AG04450 (cell line): ENCODE data around the gene TRIM39. TPM values are rescaled to one million over a fixed set of nuclear protein-coding genes. Genes with fewer than 3 reads are reported as not detected.

Experiments
- CTCF ChIA-PET: fragments of 300-600, 350-600 bp; formaldehyde crosslinking; extraction: SDS; loops from one replicate; lab custom pipeline; 2022; ENCODE audit warnings: antibody characterized with exemption, inconsistent platforms; lab: Charles Lee
- POLR2A ChIA-PET: fragments of 350-600 bp; formaldehyde crosslinking; extraction: SDS; loops from one replicate; lab custom pipeline; 2021; ENCODE audit warnings: antibody characterized with exemption, inconsistent platforms; lab: Yijun Ruan, JAX
- DNase-seq: peaks from one replicate; pipeline ENCODE4 v3.0.0-alpha.2; 2011; ENCODE audit warnings: low read depth, low spot score
- H3K27ac ChIP-seq: one replicate; pipeline ENCODE4 v1.5.1; 2012; ENCODE audit warnings: low read depth, low read length, control low read depth
- H3K27me3 ChIP-seq: one replicate; pipeline ENCODE4 v1.6.0; 2012; ENCODE audit warnings: low read length; ENCODE audit not compliant: control insufficient read depth, insufficient read depth
- H3K4me3 ChIP-seq: 2 replicates; pipeline ENCODE4 v1.5.1; 2011; ENCODE audit warnings: mild to moderate bottlenecking, low read depth, low read length, control low read depth
- H3K9me3 ChIP-seq: 2 replicates; pipeline ENCODE4 v1.5.1; 2012; ENCODE audit warnings: low read length; ENCODE audit not compliant: control insufficient read depth, insufficient read depth
- polyA plus RNA-seq: library from polyadenylated mRNA; depleted of rRNA; stranded (reverse); fragments of >200 nt; gene quantifications from 2 replicates; pipeline ENCODE4 v1.2.3, GENCODE V29; 2011
- TF ChIP-seq, protein P1 (sequence below): IDR thresholded peaks from 2 replicates; pipeline ENCODE4 v1.5.1; 2011; ENCODE audit warnings: low read depth, low read length, control low read depth, inconsistent platforms

The TRIM39 gene
- polyA plus RNA-seq, 1 experiment: 6.7 TPM

DNA sequence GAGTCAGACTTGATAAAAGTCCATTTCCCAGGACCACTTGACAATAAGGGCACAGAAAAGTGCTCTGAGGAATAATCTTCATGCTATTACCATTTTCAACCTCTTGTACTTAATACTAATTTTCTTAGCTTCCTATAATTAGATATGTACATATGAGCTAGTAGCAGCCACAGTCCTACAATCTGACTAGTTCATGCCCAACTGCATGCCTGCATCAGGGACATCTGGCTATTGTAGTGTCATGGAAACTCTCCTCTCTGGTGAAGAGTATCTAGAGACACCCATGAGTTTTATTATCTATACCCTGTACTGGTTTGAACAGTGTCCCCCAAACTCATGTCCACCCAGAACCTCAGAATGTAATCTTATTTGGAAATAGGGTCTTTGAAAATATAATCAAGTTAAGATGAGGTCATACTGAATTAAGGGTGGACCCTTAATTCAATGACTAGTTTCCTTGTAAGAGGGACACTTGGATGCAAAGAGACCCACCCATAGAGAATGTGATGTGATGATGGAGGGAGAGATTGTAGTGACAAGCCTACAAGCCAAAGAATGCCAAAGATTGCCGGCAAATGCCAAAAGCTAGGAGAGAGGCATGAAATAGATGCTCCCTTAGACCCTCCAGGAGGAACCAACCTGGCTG, 13.9 kb upstream of the TRIM39 start:
- ChIA-PET CTCF (interaction anchor here (1.0 kb wide), 1 partner anchor 94 kb away, joined by 3 read pairs; no protein-coding TSS in a partner anchor), POLR2A (no interaction called here)
- TF ChIP-seq, protein P1, sequence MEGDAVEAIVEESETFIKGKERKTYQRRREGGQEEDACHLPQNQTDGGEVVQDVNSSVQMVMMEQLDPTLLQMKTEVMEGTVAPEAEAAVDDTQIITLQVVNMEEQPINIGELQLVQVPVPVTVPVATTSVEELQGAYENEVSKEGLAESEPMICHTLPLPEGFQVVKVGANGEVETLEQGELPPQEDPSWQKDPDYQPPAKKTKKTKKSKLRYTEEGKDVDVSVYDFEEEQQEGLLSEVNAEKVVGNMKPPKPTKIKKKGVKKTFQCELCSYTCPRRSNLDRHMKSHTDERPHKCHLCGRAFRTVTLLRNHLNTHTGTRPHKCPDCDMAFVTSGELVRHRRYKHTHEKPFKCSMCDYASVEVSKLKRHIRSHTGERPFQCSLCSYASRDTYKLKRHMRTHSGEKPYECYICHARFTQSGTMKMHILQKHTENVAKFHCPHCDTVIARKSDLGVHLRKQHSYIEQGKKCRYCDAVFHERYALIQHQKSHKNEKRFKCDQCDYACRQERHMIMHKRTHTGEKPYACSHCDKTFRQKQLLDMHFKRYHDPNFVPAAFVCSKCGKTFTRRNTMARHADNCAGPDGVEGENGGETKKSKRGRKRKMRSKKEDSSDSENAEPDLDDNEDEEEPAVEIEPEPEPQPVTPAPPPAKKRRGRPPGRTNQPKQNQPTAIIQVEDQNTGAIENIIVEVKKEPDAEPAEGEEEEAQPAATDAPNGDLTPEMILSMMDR: no peak

DNA sequence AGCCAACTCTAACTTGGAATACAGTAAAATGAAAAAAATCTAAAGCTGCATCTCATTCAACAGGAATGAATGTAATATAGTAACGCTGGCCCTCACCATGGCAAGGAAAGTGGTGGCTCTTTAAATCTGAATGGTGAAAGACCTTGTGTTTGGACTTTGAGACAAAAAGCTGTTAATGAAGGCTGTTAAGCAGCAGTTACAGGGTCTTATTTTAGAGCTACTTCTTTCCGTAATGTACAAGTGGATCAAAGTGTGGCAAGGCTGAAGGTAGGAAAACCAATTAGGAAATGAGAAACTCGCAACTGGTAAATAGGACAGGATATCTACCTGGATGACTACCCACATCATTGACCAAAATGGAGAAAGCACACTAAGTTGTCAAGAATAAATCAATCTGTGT, 11.6 kb upstream of the TRIM39 start:
- Histone ChIP-seq H3K4me3 (no peak overlapping the region), H3K27ac (peak overlapping the region; percentile 34), H3K27me3 (no peaks in the 10 kb centered on the region), H3K9me3 (no peaks in the 10 kb centered on the region)
- no peak for DNase-seq
- TF ChIP-seq, protein P1: no peak
- ChIA-PET CTCF (interaction anchor here (1.1 kb wide), 1 partner anchor 96 kb away, joined by 4 read pairs; no protein-coding TSS in a partner anchor), POLR2A (no interaction called here)

More for the DNA sequence above, 13.9 kb upstream of the TRIM39 start:
- H3K27me3 ChIP-seq: no peaks in the 10 kb centered on the region
- no peak for DNase-seq
- H3K9me3 ChIP-seq: no peaks in the 10 kb centered on the region
- no peak overlapping the region for H3K27ac ChIP-seq
- no peak overlapping the region for H3K4me3 ChIP-seq

DNA sequence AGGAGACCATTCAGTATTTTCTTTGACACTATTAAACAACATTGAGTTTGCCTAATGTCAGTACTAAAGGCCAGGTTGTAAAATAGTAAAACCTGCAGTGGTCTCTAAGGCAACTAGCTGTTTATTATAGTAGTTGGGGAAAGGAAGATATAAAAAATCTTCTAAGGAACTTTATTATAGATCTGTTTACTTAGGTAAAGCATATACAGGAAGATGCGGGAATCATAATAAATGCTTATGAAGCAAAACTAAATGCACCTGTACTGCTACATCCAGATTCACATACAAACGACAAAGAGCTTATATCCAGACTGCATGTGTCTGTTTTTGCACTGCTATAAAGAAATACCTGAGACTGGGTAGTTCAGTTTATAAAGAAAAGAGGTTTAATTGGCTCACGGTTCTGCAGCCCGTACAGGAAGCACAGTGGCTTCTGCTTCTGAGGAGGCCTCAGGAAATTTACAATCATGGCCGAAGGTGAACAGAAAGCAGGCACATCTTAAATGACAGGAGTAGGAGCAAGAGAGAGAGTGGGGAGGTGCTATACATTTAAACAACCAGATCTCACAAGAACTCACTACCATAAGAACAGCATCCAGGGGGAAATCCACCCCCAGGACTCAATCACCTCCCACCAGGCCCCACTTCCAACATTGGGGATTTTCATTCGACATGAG, 8.7 kb upstream of the TRIM39 start:
- ChIA-PET CTCF (interaction anchor here (1.9 to 2.1 kb wide), 2 partner anchors 99 to 136 kb away, joined by 5 to 10 read pairs; no protein-coding TSS in a partner anchor), POLR2A (interaction anchor here (0.5 kb wide), 1 partner anchor 611 kb away, joined by 4 read pairs; no protein-coding TSS in a partner anchor)
- no peak overlapping the region for H3K27ac ChIP-seq
- H3K27me3 ChIP-seq: no peaks in the 10 kb centered on the region
- H3K9me3 ChIP-seq: no peaks in the 10 kb centered on the region
- no peak for DNase-seq
- TF ChIP-seq, protein P1: no peak
- no peak overlapping the region for H3K4me3 ChIP-seq

DNA sequence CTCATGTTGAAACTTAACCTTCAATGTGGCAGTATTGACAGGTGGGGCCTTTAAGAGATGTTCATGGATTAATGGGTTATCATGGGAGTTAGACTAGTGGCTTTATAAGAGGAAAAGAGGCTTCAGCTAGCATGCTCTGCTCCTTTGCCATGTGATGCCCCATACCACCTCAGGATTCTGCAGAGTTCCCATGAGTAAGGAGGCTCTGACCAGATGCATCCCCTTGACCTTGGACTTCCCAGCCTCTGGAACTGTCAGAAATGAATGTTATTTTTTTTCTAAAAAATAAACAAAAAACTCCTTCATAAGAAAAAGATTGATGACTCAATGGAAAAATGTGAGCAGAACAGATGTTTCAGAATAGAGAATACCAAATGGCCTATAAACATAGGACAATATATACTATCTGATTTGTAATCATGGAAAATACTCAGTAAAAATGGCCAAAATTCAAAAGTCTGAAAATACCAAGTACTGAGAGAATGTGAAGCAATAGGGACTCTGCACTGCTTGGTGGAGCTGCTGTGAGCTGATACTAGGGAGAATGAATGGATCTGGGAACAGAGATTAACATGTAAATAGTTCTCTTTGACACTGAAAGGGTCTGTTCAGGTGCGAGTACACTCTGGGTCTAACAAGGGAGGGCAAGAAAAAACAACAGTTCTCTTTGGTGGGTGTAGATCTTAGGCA, 7.4 kb upstream of the TRIM39 start:
- Histone ChIP-seq H3K27ac (no peak overlapping the region), H3K4me3 (no peak overlapping the region), H3K9me3 (no peaks in the 10 kb centered on the region), H3K27me3 (no peaks in the 10 kb centered on the region)
- TF ChIP-seq, protein P1: no peak
- ChIA-PET POLR2A (no interaction called here), CTCF (no interaction called here)
- DNase-seq: no peak
